GM10847 (cell line): ENCODE results near the gene ATP2B1.

Experiments
- POLR2A ChIP-seq: IDR thresholded peaks from 2 replicates; pipeline ENCODE4 v1.6.1; 2011; ENCODE audit not compliant: insufficient read length; ENCODE audit errors: extremely low read depth

ATP2B1 gene

GRCh38 chr12:89655841-89656240, 52.8 kb downstream of the ATP2B1 start:
- no peak for TF ChIP-seq POLR2A

- no peak for TF ChIP-seq POLR2A
Observed at GRCh38 chr12:89651192-89651591, 57.4 kb downstream of the ATP2B1 start.

DNA sequence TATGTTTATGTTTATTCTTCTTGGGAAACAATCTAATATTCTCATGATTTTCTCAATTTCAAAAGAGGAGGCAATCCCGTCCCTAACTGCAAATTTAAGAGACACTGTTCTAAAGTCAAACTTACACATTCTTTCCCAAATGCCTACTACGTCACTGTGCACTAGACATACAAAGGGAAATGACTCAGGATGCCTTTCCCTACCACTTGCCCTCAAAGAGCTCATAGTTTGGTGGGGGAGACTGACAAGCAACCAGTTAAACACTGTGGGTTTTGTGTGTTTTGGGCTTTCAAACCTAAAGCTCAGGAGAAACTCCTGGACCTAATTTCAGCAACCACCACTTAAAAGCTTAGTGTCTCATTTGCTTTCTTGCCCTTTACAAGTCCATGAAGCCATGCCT, 58.4 kb downstream of the ATP2B1 start:
- TF ChIP-seq POLR2A, result no peak

DNA sequence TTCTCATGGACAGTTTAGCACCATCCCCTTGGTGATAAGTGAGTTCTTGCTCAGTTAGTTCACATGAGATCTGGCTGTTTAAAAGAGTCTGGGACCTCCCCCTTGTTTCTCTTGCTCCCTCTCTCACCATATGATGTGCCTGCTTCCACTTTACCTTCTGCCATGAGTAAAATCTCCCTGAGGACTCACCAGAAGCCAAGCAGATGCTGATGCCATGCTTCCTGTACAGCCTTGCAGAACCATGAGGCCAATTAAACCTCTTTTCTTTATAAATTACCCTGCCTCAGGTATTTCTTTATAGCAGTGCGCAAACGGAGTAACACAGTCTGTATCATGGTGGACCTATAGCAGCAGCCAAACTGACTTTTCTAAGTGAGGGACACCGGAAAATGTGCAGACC, 58.8 kb downstream of the ATP2B1 start:
- TF ChIP-seq POLR2A, result no peak

DNA sequence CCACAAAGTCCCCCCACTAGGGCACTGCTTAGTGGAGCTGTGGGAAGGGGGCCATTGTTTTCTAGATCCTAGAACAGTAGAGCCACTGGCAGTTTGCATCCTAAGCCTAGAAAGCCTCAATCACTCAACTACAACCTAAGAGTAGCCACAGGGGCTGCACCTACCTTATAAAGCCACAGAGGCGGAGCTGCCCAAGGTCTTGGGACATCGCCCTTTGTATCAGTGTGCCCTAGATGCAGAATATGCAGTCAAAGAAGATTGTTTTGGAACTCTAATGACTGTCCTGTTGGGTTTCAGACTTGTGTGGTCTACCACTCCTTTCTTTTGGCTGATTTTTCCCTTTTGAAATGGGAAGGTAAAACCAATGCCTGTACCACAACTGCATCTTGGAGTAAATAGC, 59.5 kb downstream of the ATP2B1 start:
- TF ChIP-seq POLR2A, result no peak

- TF ChIP-seq POLR2A, result no peak
Observed at GRCh38 chr12:89648211-89648930, 60.3 kb downstream of the ATP2B1 start.

DNA sequence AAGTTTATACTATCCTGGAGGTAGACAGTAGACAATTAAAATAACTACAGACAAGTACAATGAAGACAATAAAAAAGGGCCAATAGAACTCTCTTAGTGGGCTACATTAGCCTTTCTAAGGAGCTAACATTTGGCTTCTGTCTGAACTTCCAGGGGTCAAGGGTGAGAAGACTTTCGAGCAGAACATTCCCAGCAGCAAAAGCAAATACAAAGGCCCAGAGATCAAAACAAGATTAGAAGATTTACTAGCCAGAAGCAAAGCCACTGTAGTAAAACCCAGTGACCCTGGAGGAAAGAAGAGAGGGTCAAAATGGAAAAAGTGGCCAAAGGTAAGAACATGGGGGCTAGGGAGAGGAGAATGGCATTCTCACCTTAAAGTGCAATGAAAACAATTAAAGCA, 63.2 kb downstream of the ATP2B1 start:
- TF ChIP-seq POLR2A, result no peak

DNA sequence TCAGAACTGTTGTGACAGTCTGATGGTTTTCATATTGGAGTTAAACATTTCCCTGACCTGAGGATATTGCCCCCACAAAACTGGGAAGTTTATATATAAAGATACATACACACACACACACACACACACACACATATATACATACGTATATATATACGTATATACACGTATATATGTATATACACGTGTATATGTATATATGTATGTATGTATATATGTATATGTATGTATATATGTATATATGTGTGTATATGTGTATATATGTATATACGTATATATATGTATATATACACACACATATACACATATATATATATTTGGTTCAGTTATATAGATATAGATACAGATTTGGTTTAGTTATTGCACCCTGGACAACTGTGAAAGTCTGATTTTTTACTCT, 65.7 kb downstream of the ATP2B1 start:
- no peak for TF ChIP-seq POLR2A

DNA sequence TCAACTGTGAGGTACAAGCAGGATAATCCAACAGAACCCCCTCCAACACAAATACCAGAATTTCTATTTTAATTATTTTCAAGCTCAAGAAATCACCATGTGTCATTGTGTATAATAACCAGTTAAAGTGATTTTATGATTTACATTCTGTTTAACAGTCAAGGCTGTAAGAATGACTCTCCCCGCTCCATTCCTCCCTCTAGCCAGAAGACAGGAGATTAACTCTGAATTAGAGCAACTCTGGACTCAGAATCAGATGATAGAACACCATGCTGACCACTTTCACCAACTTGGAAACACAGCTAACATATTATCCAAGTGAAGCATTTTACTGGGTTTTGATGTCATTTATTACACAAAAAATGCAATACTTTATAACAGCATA, 71.9 kb downstream of the ATP2B1 start:
- no peak for TF ChIP-seq POLR2A

DNA sequence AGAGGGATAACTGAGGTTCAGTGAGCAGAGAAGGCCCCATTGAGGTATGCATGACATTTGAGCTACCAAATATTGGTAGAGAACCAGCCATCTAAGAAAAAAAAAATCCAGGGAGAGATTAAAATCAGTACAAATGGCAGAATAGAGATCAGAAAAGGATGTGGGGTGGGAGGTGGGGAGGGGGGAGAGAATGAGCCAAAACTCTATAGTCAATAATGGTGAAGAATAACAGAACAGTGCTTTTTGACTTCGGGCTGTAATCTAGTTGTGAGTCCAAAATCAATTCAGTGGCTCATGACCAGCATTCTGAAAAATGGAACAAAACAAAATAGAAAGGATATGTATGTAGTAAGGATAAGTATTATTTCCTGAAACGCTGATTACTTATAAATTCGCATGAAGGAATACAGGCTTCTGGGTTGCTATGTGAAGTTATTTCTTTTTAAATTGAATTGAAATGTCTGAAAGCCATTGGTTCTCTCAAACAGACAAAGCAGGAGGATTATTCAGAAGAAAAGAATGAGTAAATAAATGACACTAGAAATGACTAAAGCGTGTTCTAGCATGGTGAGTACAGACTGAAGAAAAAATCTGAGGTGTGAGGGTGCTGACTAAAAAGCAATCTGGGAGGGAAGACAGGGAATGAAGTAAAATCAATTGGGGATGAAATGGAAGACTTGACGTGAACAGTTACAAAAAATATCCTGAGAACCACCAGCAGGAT, 72.4 kb downstream of the ATP2B1 start:
- TF ChIP-seq POLR2A, result no peak

DNA sequence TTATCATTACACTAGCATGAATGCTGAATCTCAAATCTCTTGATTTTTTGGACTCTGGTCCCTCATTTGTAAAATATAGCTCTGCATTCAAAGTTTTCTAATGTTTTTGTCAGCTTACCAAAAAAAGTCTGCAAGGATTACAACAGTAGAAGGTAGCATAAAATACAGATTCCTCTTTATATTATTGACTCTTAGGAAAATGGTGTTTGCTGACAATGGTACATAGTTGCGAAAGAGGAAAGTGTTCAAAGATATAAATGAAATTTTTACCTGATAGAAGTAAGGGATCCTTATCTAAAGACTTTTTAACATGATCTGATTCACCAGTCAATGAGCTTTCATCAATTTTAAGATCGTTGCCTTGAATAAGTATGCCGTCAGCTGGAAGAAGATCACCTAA, 74.1 kb downstream of the ATP2B1 start:
- no peak for TF ChIP-seq POLR2A

GRCh38 chr12:89632778-89633177, 75.9 kb downstream of the ATP2B1 start:
- TF ChIP-seq POLR2A, result no peak

DNA sequence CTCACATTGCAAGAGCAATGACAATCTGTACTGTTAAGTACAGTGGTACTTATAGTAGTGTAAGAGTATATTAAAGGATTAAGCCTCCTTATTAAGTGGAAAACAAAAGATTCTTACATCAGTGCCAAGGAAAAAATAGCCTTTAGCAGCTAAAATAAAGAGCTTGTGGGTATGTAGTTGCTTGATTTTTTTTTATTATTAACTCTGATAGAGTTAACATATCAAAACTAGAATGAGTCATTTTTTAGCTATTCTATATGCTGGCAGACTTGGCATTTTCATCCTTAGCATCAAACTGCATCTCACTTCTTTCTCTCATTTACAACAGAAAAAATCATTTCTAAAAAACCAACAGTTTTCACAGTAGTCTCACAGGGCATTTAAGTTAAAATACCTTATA, 86.5 kb downstream of the ATP2B1 start:
- TF ChIP-seq POLR2A, result no peak

DNA sequence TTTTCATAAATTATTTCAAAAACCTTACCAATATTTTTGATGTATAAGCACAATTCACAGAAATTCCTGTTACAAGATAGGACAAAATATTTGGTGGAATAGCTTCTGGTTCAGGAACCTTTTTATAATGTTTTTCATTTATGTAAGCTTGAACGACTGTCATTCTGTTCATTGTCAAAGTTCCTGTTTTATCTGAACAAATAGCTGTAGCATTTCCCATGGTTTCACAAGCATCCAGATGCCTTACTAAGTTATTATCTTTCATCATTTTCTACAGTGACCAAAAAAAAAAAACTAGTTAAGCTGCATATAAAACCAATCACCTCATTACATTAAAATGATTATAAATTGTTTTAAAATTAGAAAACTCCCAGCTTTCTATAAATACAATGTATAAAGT, 87.1 kb downstream of the ATP2B1 start:
- TF ChIP-seq POLR2A, result no peak

DNA sequence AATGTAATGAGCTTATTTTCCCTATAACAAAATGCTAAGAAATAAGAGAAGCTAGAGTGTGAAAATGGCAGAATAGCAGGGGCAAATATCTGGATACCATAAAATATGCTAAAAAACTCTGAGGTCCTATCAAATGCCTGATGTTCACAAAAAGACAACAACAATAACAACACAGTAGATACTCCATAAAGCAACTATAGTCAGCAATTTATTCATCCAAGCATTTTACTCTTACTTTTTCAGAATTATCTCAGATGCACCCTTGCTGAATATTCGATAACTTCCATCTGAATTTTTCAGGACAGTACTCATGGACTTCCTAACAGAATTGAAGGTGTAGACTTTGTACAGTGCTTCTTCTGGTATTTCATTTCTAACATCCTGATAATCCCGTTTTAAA, 88.9 kb downstream of the ATP2B1 start:
- no peak for TF ChIP-seq POLR2A

GRCh38 chr12:89618113-89618862, 90.3 kb downstream of the ATP2B1 start:
- no peak for TF ChIP-seq POLR2A
